Measurements from ENCODE around the gene SEMA7A. TPM values are rescaled to one million over a fixed set of nuclear protein-coding genes. Genes with fewer than 3 reads are reported as not detected.
"Not testable (repeated sequence)": the region's sequence is repeated elsewhere in the genome, so short reads cannot be mapped to it uniquely, and the experiment has no call there.

SEMA7A gene
- total RNA-seq, result 21.6 TPM

GRCh38 chr15:74433592-74434262 is at the start of gene SEMA7A:
TSS of gene SEMA7A (minus strand) at chr15:74433958. CDS start at chr15:74433918, 40 bp downstream.
- no peak for FAIRE-seq

GRCh38 chr15:74482661-74483060 is 48.9 kb upstream of the SEMA7A start:
- FAIRE-seq, result no peak
- DNase-seq (ENCODE audit: low spot score in 2 of 2), result no peak

More at GRCh38 chr15:74433592-74434262, at the start of gene SEMA7A:
- peak; percentile 94 to 95 for DNase-seq (ENCODE audit: low spot score in 2 of 2)

GRCh38 chr15:74480364-74480763 is 46.6 kb upstream of the SEMA7A start:
- FAIRE-seq; DNase-seq (ENCODE audit: low spot score in 2 of 2): not testable (repeated sequence)

GRCh38 chr15:74471621-74472020 is 37.9 kb upstream of the SEMA7A start:
- FAIRE-seq; DNase-seq (ENCODE audit: low spot score in 2 of 2): not testable (repeated sequence)

GRCh38 chr15:74470631-74471395 is 37.1 kb upstream of the SEMA7A start:
- DNase-seq (ENCODE audit: low spot score in 2 of 2) (no peak), FAIRE-seq (no peak)

- FAIRE-seq, result no peak
- no peak for DNase-seq (ENCODE audit: low spot score in 2 of 2)
Measured at GRCh38 chr15:74468341-74469032, 34.7 kb upstream of the SEMA7A start.

GRCh38 chr15:74466570-74466969 is 32.8 kb upstream of the SEMA7A start:
- DNase-seq (ENCODE audit: low spot score in 2 of 2), result no peak
- FAIRE-seq, result no peak

- FAIRE-seq (no peak), DNase-seq (ENCODE audit: low spot score in 2 of 2) (no peak)
Measured at GRCh38 chr15:74464897-74465296, 31.1 kb upstream of the SEMA7A start.

- FAIRE-seq, result no peak
Measured at GRCh38 chr15:74464216-74464615, 30.5 kb upstream of the SEMA7A start.

GRCh38 chr15:74463634-74464033 is 29.9 kb upstream of the SEMA7A start:
- no peak for FAIRE-seq
- DNase-seq (ENCODE audit: low spot score in 2 of 2), result no peak

More at GRCh38 chr15:74464216-74464615, 30.5 kb upstream of the SEMA7A start:
- no peak for DNase-seq (ENCODE audit: low spot score in 2 of 2)

GRCh38 chr15:74461847-74462511 is 28.2 kb upstream of the SEMA7A start:
- FAIRE-seq (no peak), DNase-seq (ENCODE audit: low spot score in 2 of 2) (no peak)

GRCh38 chr15:74460871-74461846 is 27.4 kb upstream of the SEMA7A start, which contains the start of gene UBL7:
TSS of gene UBL7 (minus strand) at chr15:74461160. CDS start at chr15:74458867, 2,293 bp downstream.
- no peak for FAIRE-seq
- DNase-seq (ENCODE audit: low spot score in 2 of 2), result peak; percentile 84 to 91

GRCh38 chr15:74460298-74460697 is 26.5 kb upstream of the SEMA7A start:
- no peak for DNase-seq (ENCODE audit: low spot score in 2 of 2)

GRCh38 chr15:74459798-74460197 is 26.0 kb upstream of the SEMA7A start:
- DNase-seq (ENCODE audit: low spot score in 2 of 2); FAIRE-seq: not testable (repeated sequence)

More at GRCh38 chr15:74460298-74460697, 26.5 kb upstream of the SEMA7A start:
- no peak for FAIRE-seq

GRCh38 chr15:74458473-74458872 is 24.7 kb upstream of the SEMA7A start:
- DNase-seq (ENCODE audit: low spot score in 2 of 2) (no peak), FAIRE-seq (no peak)

- FAIRE-seq; DNase-seq (ENCODE audit: low spot score in 2 of 2): not testable (repeated sequence)
Measured at GRCh38 chr15:74457036-74457435, 23.3 kb upstream of the SEMA7A start.

GRCh38 chr15:74454764-74455500 is 21.2 kb upstream of the SEMA7A start:
- DNase-seq (ENCODE audit: low spot score in 2 of 2) (no peak), FAIRE-seq (no peak)
